GM21381 (cell line): ENCODE results near the gene OSTF1.

ENCODE experiments used
- ATAC-seq: cut with Tn5 transposase; IDR thresholded peaks from one replicate; pipeline ENCODE4 v1.9.1; 2021; ENCODE audit warnings: mild to moderate bottlenecking, moderate library complexity; ENCODE audit not compliant: unreplicated experiment

Gene OSTF1

GRCh38 chr9:75084081-75084672 is 4.1 kb upstream of the OSTF1 start:
- no peak for ATAC-seq

GRCh38 chr9:75085640-75086039 is 2.7 kb upstream of the OSTF1 start:
- no peak for ATAC-seq

DNA sequence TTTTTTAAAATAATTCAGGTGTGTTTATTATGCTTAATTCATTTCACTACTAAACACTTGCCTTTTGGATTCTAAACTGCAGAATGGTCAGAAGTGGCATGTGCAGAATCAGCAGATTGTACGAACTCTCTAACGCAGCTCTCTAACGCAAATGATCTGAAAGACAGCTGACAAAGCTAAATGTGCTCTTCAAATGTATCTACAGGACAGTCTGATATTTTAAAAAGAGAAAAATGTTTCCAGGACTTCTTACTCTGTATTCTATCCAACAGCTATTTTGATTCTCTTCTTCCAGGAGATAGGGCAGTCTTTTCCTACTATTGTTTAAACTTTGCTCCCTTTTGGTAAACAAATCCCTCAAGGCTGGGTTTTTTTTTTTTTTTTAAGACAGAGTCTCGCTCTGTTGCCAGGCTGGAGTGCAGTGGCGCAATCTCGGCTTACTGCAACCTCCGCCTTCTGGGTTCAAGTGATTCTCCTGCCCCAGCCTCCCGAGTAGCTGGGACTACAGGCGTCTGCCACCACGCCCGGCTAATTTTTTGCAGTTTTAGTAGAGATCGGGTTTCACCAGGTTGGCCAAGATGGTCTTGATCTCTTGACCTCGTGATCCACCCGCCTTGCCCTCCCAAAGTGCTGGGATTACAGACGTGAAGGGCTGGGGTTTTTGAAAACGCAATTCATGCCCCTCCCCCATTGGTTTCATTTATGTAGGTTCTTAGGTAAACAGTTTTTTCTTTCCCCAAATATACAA is 1.6 kb upstream of the OSTF1 start:
- ATAC-seq: no peak

DNA sequence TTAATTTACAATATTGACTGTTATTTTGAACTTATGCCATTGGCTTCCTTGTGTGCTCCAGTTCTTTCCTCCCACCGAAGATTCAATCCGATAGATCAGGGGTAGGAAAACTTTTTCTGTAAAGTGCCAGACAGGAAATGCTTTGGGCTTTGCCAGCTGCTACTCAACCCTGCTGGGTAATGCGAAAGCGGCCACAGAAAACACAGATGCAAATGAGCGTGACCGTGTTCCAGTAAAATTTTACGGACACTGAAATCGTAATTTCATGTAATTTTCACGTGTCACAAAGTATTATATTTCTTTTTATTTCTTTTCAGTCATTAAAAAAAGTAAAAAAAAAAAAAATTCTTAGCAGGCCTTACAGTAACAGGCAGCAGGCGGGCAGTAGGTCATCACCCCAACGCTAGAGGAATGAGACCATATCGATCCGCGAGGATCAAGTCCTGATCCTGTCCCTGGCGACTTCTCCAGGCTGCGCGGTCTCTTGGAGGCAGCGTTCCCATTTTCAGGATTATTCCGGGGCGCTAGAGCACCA is 958 bp upstream of the OSTF1 start:
- peak; percentile 25 for ATAC-seq

DNA sequence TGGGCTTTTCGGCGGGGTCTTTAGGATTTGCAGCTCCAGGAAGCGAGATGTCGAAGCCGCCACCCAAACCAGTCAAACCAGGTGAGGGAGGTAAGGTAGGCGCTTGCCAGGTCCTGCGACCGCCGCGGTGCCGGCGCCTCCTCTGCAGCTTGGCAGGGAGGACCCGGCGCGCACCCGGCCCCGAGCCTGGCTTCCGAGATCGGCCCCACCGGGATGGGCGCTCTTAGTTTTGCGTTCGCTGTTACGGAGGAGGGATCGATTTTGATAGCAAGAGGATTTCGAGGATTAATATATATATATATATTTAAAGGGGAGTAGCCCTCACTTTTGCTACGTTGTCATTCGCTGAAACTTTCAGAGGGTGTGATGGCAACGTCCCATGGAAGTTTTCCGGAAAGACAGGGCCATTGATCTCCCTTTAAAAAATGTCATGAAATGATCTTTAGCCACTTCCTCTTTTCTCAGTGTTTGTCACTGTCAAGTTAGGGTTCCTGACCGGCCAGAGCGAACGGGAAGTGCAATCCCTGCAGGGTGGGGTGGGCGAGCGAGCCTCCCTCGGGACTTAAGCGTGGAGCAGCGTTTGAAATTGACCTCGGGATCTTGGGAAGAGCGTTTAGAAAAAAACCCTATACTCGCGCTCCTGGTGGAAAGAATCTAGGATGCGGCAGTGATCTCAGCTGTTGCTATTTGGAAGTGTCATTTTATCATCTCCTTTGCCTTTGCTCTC is 495 bp downstream of the OSTF1 start:
- ATAC-seq: peak; percentile 29

- ATAC-seq: no peak
These were observed 1.1 kb downstream of the OSTF1 start for GRCh38 chr9:75089373-75089766.

DNA sequence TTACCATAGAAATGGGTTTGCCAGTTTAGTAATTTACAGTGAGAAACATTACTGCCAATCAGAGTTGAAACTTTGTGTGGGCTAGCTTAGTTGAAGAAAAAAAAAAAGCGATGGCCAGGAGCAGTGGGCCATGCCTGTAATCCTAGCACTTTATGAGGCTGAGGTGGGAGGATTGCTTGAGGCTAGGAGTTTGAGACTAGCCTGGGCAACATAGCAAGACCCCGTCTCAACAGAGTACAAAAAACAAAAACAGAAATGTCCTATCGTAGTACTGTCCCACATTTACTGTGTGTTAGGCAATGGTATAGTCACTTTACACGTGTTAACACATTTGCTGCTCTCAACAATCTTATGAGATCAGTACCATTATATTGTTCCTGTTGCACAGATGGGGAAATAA is 2.3 kb downstream of the OSTF1 start:
- ATAC-seq: no peak

- ATAC-seq: no peak
These were observed 4.5 kb downstream of the OSTF1 start for GRCh38 chr9:75092766-75093165.

DNA sequence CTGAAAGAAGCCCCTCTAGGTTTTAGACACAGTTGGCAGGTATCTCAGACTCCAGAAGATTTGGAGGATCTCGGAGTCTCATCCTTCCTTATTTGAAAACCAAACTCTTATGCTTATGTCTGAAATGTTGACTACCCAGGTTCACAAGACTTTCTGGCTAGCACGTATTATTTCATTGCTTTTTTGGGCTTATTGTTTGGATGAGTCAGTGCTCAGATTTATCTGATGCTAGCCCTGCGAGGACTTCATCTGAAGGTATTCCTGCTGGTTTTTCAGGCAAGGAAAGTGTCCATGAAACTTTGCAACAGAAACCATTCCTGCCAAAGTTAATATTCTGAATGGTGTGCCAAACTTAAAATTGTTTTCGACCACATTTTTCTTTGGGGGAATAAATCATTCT is 8.5 kb downstream of the OSTF1 start:
- no peak for ATAC-seq

GRCh38 chr9:75101004-75101588 is 12.8 kb downstream of the OSTF1 start:
- ATAC-seq: no peak

GRCh38 chr9:75102177-75102790 is 14.0 kb downstream of the OSTF1 start:
- no peak for ATAC-seq

DNA sequence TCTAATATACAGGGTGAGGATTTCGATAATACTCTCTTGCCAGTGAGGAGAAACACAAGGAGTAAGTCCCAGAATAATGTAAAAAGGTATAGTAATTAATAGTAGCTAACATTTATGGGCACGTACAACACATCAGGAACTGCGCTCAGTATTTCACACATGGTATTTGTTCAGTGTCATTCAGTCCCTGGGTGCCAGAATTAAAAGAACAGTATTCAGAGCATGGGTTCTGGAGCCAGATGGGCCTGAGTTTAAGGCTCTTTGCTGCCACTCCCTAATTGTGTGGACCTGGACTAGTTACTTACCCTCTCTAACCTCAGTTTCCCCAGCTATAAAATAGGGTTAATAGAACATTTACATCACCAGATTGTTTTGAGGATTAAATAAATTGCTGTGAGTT is 16.3 kb downstream of the OSTF1 start:
- no peak for ATAC-seq

DNA sequence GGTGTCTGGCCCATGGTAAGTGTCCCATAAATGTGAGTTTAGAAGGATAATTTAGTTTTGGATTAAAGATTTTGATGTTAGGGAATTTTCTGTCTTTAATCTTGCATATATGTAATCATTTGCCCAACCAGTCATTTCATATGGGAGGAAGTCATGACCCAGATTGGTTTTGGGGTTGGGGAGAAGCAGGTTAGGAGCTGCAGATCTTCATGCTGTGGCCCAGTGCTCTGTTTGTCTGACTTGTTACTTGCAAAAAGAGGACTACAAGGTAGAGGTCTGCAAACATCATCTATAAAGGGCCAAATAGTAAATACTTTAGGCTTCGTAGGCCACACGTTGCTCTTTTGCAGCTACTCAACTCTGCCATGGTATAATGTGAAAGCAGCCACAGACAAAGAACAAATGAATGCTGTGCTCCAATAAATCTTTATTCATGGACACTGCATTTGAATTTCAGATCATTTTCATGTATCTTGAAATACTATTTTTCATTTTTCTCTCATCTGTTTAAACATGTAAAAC is 16.8 kb downstream of the OSTF1 start:
- ATAC-seq: no peak

- no peak for ATAC-seq
These were observed 17.5 kb downstream of the OSTF1 start for GRCh38 chr9:75105841-75106240.

DNA sequence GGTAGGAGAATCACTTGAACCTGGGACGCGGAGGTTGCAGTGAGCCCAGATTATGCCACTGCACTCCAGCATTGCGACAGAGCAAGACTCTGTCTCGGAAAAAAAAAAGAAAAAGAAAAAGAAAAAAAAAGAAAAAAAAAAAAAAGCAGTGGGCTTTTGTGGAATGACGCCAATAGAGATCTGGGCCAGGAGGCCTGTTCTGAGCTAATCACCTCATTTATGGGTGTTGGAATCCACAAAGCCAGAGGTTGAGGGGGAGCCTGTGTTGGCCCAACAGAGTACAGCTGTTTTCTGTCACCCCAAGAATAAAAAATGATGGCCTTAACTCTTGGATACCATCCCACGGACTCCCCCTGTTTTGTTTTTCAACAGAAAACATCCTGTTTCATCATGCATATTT is 18.5 kb downstream of the OSTF1 start:
- ATAC-seq: no peak

GRCh38 chr9:75108571-75108970 is 20.3 kb downstream of the OSTF1 start:
- ATAC-seq: no peak

DNA sequence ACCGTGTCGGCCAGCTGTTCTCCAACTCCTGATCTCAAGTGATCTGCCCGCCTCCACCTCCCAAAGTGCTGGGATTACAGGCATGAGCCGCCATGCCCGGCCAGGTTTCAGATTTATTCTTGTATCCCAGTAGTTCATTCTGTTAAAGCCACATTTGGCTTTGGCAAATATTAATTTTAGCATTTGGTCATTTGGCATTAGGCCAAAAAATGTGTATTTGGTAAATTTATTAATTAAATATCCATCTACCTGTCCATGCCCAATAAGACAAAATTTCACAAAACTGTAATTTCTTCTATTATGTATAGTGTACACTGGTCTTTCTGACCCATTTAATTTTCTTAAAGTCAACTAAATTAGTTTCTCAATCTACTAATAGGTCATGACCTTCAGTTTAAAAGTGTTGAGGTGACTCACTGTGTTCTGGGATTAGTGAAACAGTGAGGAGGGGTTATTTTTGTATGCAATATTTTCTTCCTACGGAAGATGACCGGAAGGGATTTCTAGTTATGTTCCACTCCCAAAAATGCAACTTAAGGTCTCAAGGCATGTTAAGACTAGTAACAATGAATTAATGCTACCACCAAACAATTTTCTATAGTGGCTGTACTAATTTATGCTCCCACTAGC is 21.0 kb downstream of the OSTF1 start:
- ATAC-seq: no peak

DNA sequence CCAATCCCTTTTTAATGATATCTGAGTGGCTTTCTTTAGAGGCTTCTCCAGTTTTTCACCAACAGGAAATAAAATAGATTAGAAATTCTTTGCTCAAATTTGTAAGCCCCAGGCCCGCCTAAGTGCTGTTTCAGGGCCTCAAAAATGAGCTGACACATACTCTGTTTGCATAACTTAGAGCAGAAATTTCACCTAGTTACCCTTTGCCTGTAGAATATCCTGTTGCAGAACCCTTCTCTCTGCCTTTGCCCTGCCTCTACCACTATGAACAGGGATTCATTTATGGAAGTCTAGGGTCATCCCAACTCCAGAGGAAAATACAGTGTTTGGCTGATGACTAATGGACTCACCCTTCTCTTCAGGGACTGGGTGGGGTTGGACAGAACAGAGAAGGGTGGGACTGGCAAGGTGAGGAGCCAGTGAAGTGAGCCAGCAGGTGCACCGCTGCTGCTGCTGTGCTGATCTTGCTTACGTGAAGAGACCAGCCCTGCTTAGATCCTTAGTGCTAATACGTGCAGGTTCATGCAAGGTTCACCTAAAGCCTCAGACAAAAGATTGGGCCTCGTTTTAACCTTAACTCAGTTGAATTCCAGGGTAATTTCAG is 22.8 kb downstream of the OSTF1 start:
- ATAC-seq: no peak

DNA sequence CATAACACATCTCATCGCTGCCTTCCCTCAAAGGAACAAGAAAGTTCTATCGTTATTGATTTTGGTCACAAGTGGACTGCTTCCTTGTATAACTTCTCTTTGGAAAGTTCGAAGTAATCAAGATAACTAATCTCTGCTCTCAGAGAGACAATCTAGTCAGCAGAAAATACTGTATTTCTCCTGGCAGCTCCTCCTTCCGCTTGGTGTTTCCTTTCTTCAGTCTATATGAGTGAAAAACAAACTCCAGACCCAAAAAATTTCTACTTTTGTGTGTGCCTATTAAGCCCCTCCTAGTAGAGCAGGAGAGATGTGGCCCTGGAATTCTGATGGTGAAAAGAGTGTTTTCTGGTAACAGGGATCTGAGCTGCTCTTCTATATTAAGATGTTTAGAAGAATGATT is 24.5 kb downstream of the OSTF1 start:
- no peak for ATAC-seq

- ATAC-seq: no peak
These were observed 28.0 kb downstream of the OSTF1 start for GRCh38 chr9:75116306-75116705.
